Trophoblast cell (in vitro differentiated cells and primary cell): Measurements from ENCODE around the gene DNAJB6.

Source experiments
- DNase-seq, 2 donors: peaks; one replicate each; pipeline ENCODE4 v3.0.0-alpha.2; 2016
- H2AFZ ChIP-seq: 2 replicates; pipeline ENCODE4 v1.6.1; 2013; ENCODE audit warnings: low read length, moderate library complexity, mild to moderate bottlenecking; ENCODE audit not compliant: insufficient read depth, poor library complexity
- H2AK5ac ChIP-seq: 2 replicates; pipeline ENCODE4 v1.6.1; 2013; ENCODE audit warnings: mild to moderate bottlenecking, low read length
- H2BK120ac ChIP-seq: 2 replicates; pipeline ENCODE4 v1.6.1; 2013; ENCODE audit warnings: low read length, mild to moderate bottlenecking, moderate library complexity; ENCODE audit not compliant: insufficient read depth, poor library complexity
- H2BK12ac ChIP-seq: 2 replicates; pipeline ENCODE4 v1.6.1; 2013; ENCODE audit warnings: mild to moderate bottlenecking, low read length, moderate library complexity
- H2BK5ac ChIP-seq: 2 replicates; pipeline ENCODE4 v1.6.1; 2013; ENCODE audit warnings: low read length, low read depth, moderate library complexity, mild to moderate bottlenecking; ENCODE audit not compliant: poor library complexity
- H3K14ac ChIP-seq: 2 replicates; pipeline ENCODE4 v1.6.1; 2013; ENCODE audit warnings: mild to moderate bottlenecking, low read length
- H3K18ac ChIP-seq: 2 replicates; pipeline ENCODE4 v1.6.1; 2013; ENCODE audit warnings: mild to moderate bottlenecking, low read length
- H3K23ac ChIP-seq: 2 replicates; pipeline ENCODE4 v1.6.1; 2013; ENCODE audit warnings: low read length
- H3K27ac ChIP-seq: 2 replicates; pipeline ENCODE4 v1.5.1; 2013; ENCODE audit warnings: low read depth, mild to moderate bottlenecking, inconsistent platforms, low read length, moderate library complexity
- H3K27me3 ChIP-seq: 2 replicates; pipeline ENCODE4 v1.6.1; 2013; ENCODE audit warnings: inconsistent platforms, mild to moderate bottlenecking, low read length, moderate library complexity; ENCODE audit not compliant: insufficient read depth
- H3K36me3 ChIP-seq, 2 experiments: 1 replicate in 1 of 2; 2 replicates in 1 of 2; pipeline ENCODE4 v1.6.1; 2013; ENCODE audit warnings: low read length in 2 of 2, mild to moderate bottlenecking in 2 of 2, moderate library complexity in 1 of 2; ENCODE audit not compliant: insufficient read depth in 2 of 2, control insufficient read depth in 1 of 2
- H3K4ac ChIP-seq: 2 replicates; pipeline ENCODE4 v1.6.1; 2013; ENCODE audit warnings: low read depth, mild to moderate bottlenecking, low read length, moderate library complexity
- H3K4me1 ChIP-seq, 2 experiments: 1 replicate in 1 of 2; 2 replicates in 1 of 2; pipeline ENCODE4 v1.6.1; 2013; ENCODE audit warnings: low read length in 2 of 2, mild to moderate bottlenecking in 2 of 2, moderate library complexity in 1 of 2; ENCODE audit not compliant: insufficient read depth in 2 of 2, control insufficient read depth in 1 of 2
- H3K4me2 ChIP-seq: 2 replicates; pipeline ENCODE4 v1.6.1; 2013; ENCODE audit warnings: inconsistent platforms, mild to moderate bottlenecking, low read length, moderate library complexity
- H3K4me3 ChIP-seq: 2 replicates; pipeline ENCODE4 v1.5.1; 2013; ENCODE audit warnings: mild to moderate bottlenecking, low read depth, low read length, inconsistent platforms
- H3K79me1 ChIP-seq: one replicate; pipeline ENCODE4 v1.6.1; 2013; ENCODE audit warnings: low read length
- H3K79me2 ChIP-seq: 2 replicates; pipeline ENCODE4 v1.6.1; 2013; ENCODE audit warnings: low read length, mild to moderate bottlenecking; ENCODE audit not compliant: control insufficient read depth, insufficient read depth, poor library complexity
- H3K9ac ChIP-seq: 2 replicates; pipeline ENCODE4 v1.6.1; 2013; ENCODE audit warnings: mild to moderate bottlenecking, low read length
- H3K9me3 ChIP-seq: 2 replicates; pipeline ENCODE4 v1.6.1; 2013; ENCODE audit warnings: low read depth, mild to moderate bottlenecking, control low read depth, inconsistent platforms, low read length; ENCODE audit not compliant: insufficient read depth
- H4K12ac ChIP-seq: 2 replicates; pipeline ENCODE4 v1.6.1; 2013; ENCODE audit warnings: low read depth, mild to moderate bottlenecking, low read length, moderate library complexity
- H4K8ac ChIP-seq: 2 replicates; pipeline ENCODE4 v1.6.1; 2013; ENCODE audit warnings: low read depth, mild to moderate bottlenecking, low read length, moderate library complexity
- H4K91ac ChIP-seq: one replicate; pipeline ENCODE4 v1.6.1; 2013; ENCODE audit warnings: low read depth, mild to moderate bottlenecking, low read length, moderate library complexity
- WGBS: extraction: QIAGEN DNeasy Blood & Tissue Kit; methylation state at CpG from one replicate; pipeline ENCODE4 v1.1.7; 2013; ENCODE audit warnings: missing lambda C conversion rate; ENCODE audit not compliant: insufficient read length, insufficient coverage; ENCODE audit errors: extremely low coverage; 5-methylcytosine and 5-hydroxymethylcytosine counted together

Gene DNAJB6

GRCh38 chr7:157466867-157467261 lies 130.1 kb downstream of the DNAJB6 start:
- Histone ChIP-seq H2BK5ac (no peak overlapping the region), H3K18ac (no peak overlapping the region), H3K27ac (no peak overlapping the region), H3K9ac (no peak overlapping the region), H2BK12ac (no peak overlapping the region), H2AK5ac (no peak overlapping the region), H3K79me1 (no peaks in the 10 kb centered on the region), H3K4me3 (no peak overlapping the region), H3K4ac (no peak overlapping the region), H4K91ac (no peak overlapping the region), H3K79me2 (no peaks in the 10 kb centered on the region), H3K27me3 (no peaks in the 10 kb centered on the region), H3K4me1 (no peaks in the 10 kb centered on the region), H4K8ac (no peak overlapping the region), H3K23ac (no peak overlapping the region), H4K12ac (no peak overlapping the region), H3K36me3 (no peaks in the 10 kb centered on the region), H2BK120ac (no peak overlapping the region), H3K4me2 (no peak overlapping the region), H3K9me3 (peaks cover 5% of the 10 kb centered on the region), H3K14ac (no peak overlapping the region), H2AFZ (no peak overlapping the region)
- no peak for DNase-seq
- no CpG with 5 or more reads among the region's 12 CpGs for WGBS
